K562 (cell line): Measurements from ENCODE around the gene SOX12. TPM values are rescaled to one million over a fixed set of nuclear protein-coding genes. Genes with fewer than 3 reads are reported as not detected.

ENCODE experiments used
- ARID2 ChIP-seq: fragments of 450-650 bp; IDR thresholded peaks from 2 replicates; pipeline ENCODE4 v1.6.1; 2017; ENCODE audit warnings: antibody characterized with exemption, mild to moderate bottlenecking
- CAMTA2 ChIP-seq: fragments of 250-450 bp; sonication (Bioruptor Pico); conservative IDR thresholded peaks from 2 replicates; pipeline ENCODE4 v1.5.1; 2022
- CCNT2 ChIP-seq: IDR thresholded peaks from 2 replicates; pipeline ENCODE4 v1.6.1; 2011; ENCODE audit warnings: borderline replicate concordance, low read depth, mild to moderate bottlenecking, moderate library complexity, mixed read lengths, low read length; ENCODE audit not compliant: insufficient read length; ENCODE audit errors: extremely low read depth
- FOSL1 ChIP-seq: fragments of 200-800 bp; sonication (Bioruptor generic); conservative IDR thresholded peaks from 2 replicates; pipeline ENCODE4 v1.6.1; 2016; ENCODE audit warnings: missing genetic modification characterization, missing compliant biosample characterization
- FUS ChIP-seq: fragments of 200-400 bp; formaldehyde crosslinking; optimal IDR thresholded peaks from 2 replicates; pipeline ENCODE3; 2017; ENCODE audit warnings: low read depth, low read length
- GTF2A2 ChIP-seq: IDR thresholded peaks from 2 replicates; pipeline ENCODE4 v1.6.1; 2016; ENCODE audit warnings: mild to moderate bottlenecking, missing genetic modification characterization, missing compliant biosample characterization
- HDGF ChIP-seq: fragments of 450-650 bp; IDR thresholded peaks from 2 replicates; pipeline ENCODE4 v1.6.1; 2016
- HOXB6 ChIP-seq: fragments of 250-450 bp; sonication (Bioruptor Pico); IDR thresholded peaks from 2 replicates; pipeline ENCODE4 v1.5.1; 2022; ENCODE audit warnings: mild to moderate bottlenecking, borderline replicate concordance
- KAT2B ChIP-seq: IDR thresholded peaks from one replicate; pipeline ENCODE4 v1.6.1; 2012; ENCODE audit warnings: low read depth, mild to moderate bottlenecking, control low read depth, inconsistent platforms, low read length, moderate library complexity
- MEF2A ChIP-seq: IDR thresholded peaks from 2 replicates; pipeline ENCODE4 v1.6.1; 2011; ENCODE audit warnings: low read depth, mild to moderate bottlenecking, low read length, moderate library complexity; ENCODE audit not compliant: control insufficient read depth
- NBN ChIP-seq: fragments of 450-650 bp; IDR thresholded peaks from 2 replicates; pipeline ENCODE4 v1.6.1; 2016; ENCODE audit warnings: low read depth, mild to moderate bottlenecking
- NCOA2 ChIP-seq, 2 experiments: fragments of 450-650 bp; IDR thresholded peaks; 2 replicates each; pipeline ENCODE4 v1.6.1; 2018; ENCODE audit warnings: mild to moderate bottlenecking in 2 of 2, moderate library complexity in 1 of 2; ENCODE audit not compliant: partially characterized antibody in 2 of 2
- NEUROD1 ChIP-seq: fragments of 150-350 bp; IDR thresholded peaks from 2 replicates; pipeline ENCODE4 v1.6.1; 2014; ENCODE audit warnings: borderline replicate concordance, low read length, low read depth; ENCODE audit not compliant: partially characterized antibody
- NFATC3 ChIP-seq: fragments of 450-650 bp; IDR thresholded peaks from 2 replicates; pipeline ENCODE4 v1.6.1; 2017; ENCODE audit warnings: mild to moderate bottlenecking
- NFYB ChIP-seq: IDR thresholded peaks from 2 replicates; pipeline ENCODE4 v1.6.1; 2011; ENCODE audit warnings: mild to moderate bottlenecking, moderate library complexity; ENCODE audit not compliant: insufficient read length; ENCODE audit errors: extremely low read depth
- PML ChIP-seq: IDR thresholded peaks from 2 replicates; pipeline ENCODE4 v1.6.1; 2012; ENCODE audit warnings: low read length, inconsistent platforms
- TEAD4 ChIP-seq, 2 experiments: sonication (generic) in 1 of 2; formaldehyde crosslinking in 1 of 2; IDR thresholded peaks; 2 replicates each; pipeline versions ENCODE4 v1.6.1 to v1.8.0; 2012 to 2022; ENCODE audit warnings: borderline replicate concordance in 1 of 2, inconsistent platforms in 1 of 2, low read length in 1 of 2, mild to moderate bottlenecking in 1 of 2, missing genetic modification reagents in 1 of 2
- U2AF2 ChIP-seq: fragments of 200-400 bp; formaldehyde crosslinking; optimal IDR thresholded peaks from 2 replicates; pipeline ENCODE3; 2017; ENCODE audit warnings: low read depth, mild to moderate bottlenecking, low read length
- polyA plus RNA-seq, 8 experiments: library from polyadenylated mRNA; depleted of rRNA in 4 of 8; stranded (reverse) in 5 of 8; unstranded in 3 of 8; fragments of >200 nt; fragmentation: Nextera tagmentation in 2 of 8; fragmentation: Illumina TruSeq in 1 of 8; extraction: Ambion mirVana in 2 of 8; extraction: Trizol in 1 of 8; gene quantifications; 2 replicates each; pipeline versions ENCODE4 v1.2.1 to v1.2.3, GENCODE V29; 2011 to 2014; ENCODE audit warnings: inconsistent platforms in 1 of 8, missing spikeins in 1 of 8
- total RNA-seq, 7 experiments: library from RNA; depleted of rRNA in 6 of 7; stranded (reverse); fragments of >200 nt in 6 of 7; fragmentation: Illumina TruSeq in 2 of 7; extraction: Trizol in 2 of 7; gene quantifications; 2 replicates each; pipeline versions ENCODE4 v1.2.1 to v1.2.3, GENCODE V29; 2011 to 2021; ENCODE audit warnings: low replicate concordance in 1 of 7
- TF ChIP-seq, protein P1 (sequence below): sonication (generic); formaldehyde crosslinking; IDR thresholded peaks from 2 replicates; pipeline ENCODE4 v1.8.1; 2022; ENCODE audit warnings: missing genetic modification reagents
- TF ChIP-seq, protein P2 (sequence below): sonication (generic); IDR thresholded peaks from 2 replicates; pipeline ENCODE4 v1.6.1; 2016
- TF ChIP-seq, protein P3 (sequence below): fragments of 450-650 bp; IDR thresholded peaks from 2 replicates; pipeline ENCODE4 v1.6.1; 2018; ENCODE audit not compliant: partially characterized antibody

Gene SOX12
- total and polyA plus RNA-seq, 9 of the 15 experiments (the other 6 are each of a cell fraction or from before 2014, with no cell fraction given), result 0.42 to 26.3 (median 2.6) TPM

DNA sequence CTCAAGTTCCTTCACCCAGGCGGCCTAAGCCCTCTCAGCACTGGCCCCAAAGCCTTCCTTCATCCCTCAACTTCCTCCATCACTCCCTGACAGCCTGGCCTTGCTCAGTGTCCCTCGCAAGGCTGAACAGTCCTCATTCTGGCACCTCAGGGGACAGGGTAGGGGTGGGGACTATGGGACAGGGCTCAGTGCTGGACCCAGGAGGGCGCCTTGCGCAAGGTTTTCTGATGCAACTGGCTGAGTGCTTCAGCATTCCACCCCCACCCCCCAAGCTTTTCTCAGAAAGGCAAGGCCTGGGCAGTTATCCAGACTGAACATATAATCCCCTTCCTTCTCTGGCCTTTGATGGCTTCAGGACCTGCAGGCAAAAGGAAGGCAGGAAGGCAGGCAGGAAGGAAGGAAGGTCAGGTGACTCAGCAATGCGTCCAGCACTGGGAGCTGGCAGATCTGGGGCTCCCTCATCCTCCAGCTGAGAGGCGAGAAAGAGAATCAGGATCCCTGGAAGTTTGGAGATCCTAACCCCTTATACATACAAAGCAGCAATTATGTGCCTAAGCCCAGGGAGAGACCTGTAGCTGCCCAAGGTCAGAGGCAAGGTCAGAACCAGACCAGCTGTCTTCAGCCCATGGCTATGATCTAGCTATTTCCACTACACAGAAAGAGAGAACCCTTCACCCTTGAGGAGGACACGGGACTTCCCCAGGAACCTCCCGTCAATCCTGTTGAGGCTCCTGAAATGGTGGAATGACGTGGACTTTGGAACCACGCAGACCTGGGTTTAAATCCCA is 46.6 kb downstream of the SOX12 start (continued):
- TF ChIP-seq, protein P1, sequence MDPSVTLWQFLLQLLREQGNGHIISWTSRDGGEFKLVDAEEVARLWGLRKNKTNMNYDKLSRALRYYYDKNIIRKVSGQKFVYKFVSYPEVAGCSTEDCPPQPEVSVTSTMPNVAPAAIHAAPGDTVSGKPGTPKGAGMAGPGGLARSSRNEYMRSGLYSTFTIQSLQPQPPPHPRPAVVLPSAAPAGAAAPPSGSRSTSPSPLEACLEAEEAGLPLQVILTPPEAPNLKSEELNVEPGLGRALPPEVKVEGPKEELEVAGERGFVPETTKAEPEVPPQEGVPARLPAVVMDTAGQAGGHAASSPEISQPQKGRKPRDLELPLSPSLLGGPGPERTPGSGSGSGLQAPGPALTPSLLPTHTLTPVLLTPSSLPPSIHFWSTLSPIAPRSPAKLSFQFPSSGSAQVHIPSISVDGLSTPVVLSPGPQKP (CRISPR knock-in tag), result no peak
- peak; percentile 35 for TF ChIP-seq TEAD4 (IDR thresholded peaks at IDR 0.05; ENCODE audit: low read length)
- TF ChIP-seq TEAD4 (CRISPR knock-in tag; IDR thresholded peaks at IDR 0.05; ENCODE audit: borderline replicate concordance), result no peak
- peak; percentile 85 for TF ChIP-seq NEUROD1
- no peak for TF ChIP-seq GTF2A2 (tag)
- TF ChIP-seq FOSL1, result peak; percentile 79
- TF ChIP-seq, protein P2, sequence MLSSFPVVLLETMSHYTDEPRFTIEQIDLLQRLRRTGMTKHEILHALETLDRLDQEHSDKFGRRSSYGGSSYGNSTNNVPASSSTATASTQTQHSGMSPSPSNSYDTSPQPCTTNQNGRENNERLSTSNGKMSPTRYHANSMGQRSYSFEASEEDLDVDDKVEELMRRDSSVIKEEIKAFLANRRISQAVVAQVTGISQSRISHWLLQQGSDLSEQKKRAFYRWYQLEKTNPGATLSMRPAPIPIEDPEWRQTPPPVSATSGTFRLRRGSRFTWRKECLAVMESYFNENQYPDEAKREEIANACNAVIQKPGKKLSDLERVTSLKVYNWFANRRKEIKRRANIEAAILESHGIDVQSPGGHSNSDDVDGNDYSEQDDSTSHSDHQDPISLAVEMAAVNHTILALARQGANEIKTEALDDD, result 0 out of 2 replicates have a peak, but pooled peaks have one; percentile 16
- peak; percentile 41; the same call in 1 of the 2 replicates for TF ChIP-seq MEF2A
- TF ChIP-seq NBN, result peak; percentile 90
- no peak for TF ChIP-seq NCOA2 (IDR thresholded peaks at IDR 0.05; ENCODE audit: partially characterized antibody in 2 of 2)
- no peak for TF ChIP-seq NFATC3
- TF ChIP-seq, protein P3, sequence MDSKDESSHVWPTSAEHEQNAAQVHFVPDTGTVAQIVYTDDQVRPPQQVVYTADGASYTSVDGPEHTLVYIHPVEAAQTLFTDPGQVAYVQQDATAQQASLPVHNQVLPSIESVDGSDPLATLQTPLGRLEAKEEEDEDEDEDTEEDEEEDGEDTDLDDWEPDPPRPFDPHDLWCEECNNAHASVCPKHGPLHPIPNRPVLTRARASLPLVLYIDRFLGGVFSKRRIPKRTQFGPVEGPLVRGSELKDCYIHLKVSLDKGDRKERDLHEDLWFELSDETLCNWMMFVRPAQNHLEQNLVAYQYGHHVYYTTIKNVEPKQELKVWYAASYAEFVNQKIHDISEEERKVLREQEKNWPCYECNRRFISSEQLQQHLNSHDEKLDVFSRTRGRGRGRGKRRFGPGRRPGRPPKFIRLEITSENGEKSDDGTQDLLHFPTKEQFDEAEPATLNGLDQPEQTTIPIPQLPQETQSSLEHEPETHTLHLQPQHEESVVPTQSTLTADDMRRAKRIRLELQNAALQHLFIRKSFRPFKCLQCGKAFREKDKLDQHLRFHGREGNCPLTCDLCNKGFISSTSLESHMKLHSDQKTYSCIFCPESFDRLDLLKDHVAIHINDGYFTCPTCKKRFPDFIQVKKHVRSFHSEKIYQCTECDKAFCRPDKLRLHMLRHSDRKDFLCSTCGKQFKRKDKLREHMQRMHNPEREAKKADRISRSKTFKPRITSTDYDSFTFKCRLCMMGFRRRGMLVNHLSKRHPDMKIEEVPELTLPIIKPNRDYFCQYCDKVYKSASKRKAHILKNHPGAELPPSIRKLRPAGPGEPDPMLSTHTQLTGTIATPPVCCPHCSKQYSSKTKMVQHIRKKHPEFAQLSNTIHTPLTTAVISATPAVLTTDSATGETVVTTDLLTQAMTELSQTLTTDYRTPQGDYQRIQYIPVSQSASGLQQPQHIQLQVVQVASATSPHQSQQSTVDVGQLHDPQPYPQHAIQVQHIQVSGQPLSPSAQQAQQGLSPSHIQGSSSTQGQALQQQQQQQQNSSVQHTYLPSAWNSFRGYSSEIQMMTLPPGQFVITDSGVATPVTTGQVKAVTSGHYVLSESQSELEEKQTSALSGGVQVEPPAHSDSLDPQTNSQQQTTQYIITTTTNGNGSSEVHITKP, result peak; percentile 11
- TF ChIP-seq PML, result 0 out of 2 replicates have a peak, but pooled peaks have one; percentile 29
- no peak for TF ChIP-seq NFYB
- TF ChIP-seq CAMTA2 (CRISPR knock-in tag), result no peak
- TF ChIP-seq KAT2B, result no peak
- no peak for TF ChIP-seq HDGF
- no peak for TF ChIP-seq CCNT2
- no peak for TF ChIP-seq FUS
- no peak for TF ChIP-seq HOXB6 (CRISPR knock-in tag)
- TF ChIP-seq U2AF2, result no peak
- no peak for TF ChIP-seq ARID2
